ENCODE data around the gene PMIS2. TPM values are rescaled to one million over a fixed set of nuclear protein-coding genes. Genes with fewer than 3 reads are reported as not detected.

Gene PMIS2
- total RNA-seq, 5 donors from 2014 or later (not counting 1 experiment from before 2014, with no cell fraction given) = not detected

DNA sequence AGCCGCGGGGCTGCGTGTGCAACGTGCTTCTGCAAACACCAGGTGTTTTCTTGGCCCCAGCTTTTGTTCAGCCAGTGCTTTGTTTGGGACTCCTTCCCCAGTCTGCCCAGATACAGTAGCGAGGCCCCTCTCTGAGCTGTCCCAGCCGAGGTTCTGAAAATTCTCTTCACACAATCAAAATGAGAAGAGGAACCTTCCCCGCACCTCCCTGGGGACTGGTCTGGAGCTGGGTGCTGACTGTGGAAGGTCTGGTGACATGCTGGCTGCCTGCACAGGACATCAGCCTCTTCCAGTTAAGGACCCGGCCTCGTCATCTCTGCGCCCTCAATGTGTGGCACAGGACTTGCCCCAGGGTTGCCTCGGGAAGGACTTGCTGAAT lies 26.7 kb upstream of the PMIS2 start:
- CTCF ChIA-PET = no interaction called here
- Histone ChIP-seq H3K4me1 (ENCODE audit: control insufficient read depth in 1 of 2, extremely low read depth in 1 of 2, insufficient read depth in 2 of 2, low read length in 2 of 2) (peaks cover 0 to 17% of the 10 kb centered on the region in 2 experiments), H3K36me3 (ENCODE audit: control insufficient read depth in 2 of 2, extremely low read depth in 1 of 2, insufficient read depth in 1 of 2, low read length in 1 of 2) (no peaks in the 10 kb centered on the region), H3K4me3 (ENCODE audit: control insufficient read depth in 1 of 2, extremely low read depth in 1 of 2, low read length in 1 of 2) (no peak overlapping the region), H3K27ac (ENCODE audit: low read length) (no peak overlapping the region), H3K27me3 (replicated peaks in 1 of 2; ENCODE audit: control insufficient read depth in 2 of 2, extremely low read depth in 1 of 2, insufficient read depth in 2 of 2, low read length in 1 of 2) (peaks cover 0 to 62% of the 10 kb centered on the region in 2 experiments), H3K9me3 (no peaks in the 10 kb centered on the region)
- H3K27me3 Mint-ChIP-seq = peaks cover 46 to 50% of the 10 kb centered on the region in 2 donors
- H3K27ac Mint-ChIP-seq = no peak overlapping the region
- POLR2A ChIA-PET = interaction anchor here in 1 of 2 donors (0.6 kb wide), 1 partner anchor 44 kb away, joined by 3 read pairs; no protein-coding TSS in a partner anchor
- 76% methylated on average over 9 of the region's 11 CpGs for WGBS (ENCODE audit: insufficient coverage)
- DNase-seq (no peak), ATAC-seq (replicated peaks in 1 of 4) (no peak)
- no peaks in the 10 kb centered on the region for H3K36me3 Mint-ChIP-seq
- peaks cover 5 to 13% (median 12%) of the 10 kb centered on the region in 3 donors for H3K4me1 Mint-ChIP-seq
- H3K4me3 Mint-ChIP-seq = peak overlapping the region in 1 of 3 donors; percentile 76
- no peaks in the 10 kb centered on the region for H3K9me3 Mint-ChIP-seq

- WGBS (ENCODE audit: insufficient coverage) = 87% methylated on average over 22 of the region's 23 CpGs
- Histone ChIP-seq H3K4me1 (ENCODE audit: control insufficient read depth in 1 of 2, extremely low read depth in 1 of 2, insufficient read depth in 2 of 2, low read length in 2 of 2) (peaks cover 0 to 17% of the 10 kb centered on the region in 2 experiments), H3K27me3 (replicated peaks in 1 of 2; ENCODE audit: control insufficient read depth in 2 of 2, extremely low read depth in 1 of 2, insufficient read depth in 2 of 2, low read length in 1 of 2) (peaks cover 0 to 67% of the 10 kb centered on the region in 2 experiments), H3K27ac (ENCODE audit: low read length) (no peak overlapping the region), H3K9me3 (no peaks in the 10 kb centered on the region), H3K36me3 (ENCODE audit: control insufficient read depth in 2 of 2, extremely low read depth in 1 of 2, insufficient read depth in 1 of 2, low read length in 1 of 2) (no peaks in the 10 kb centered on the region), H3K4me3 (ENCODE audit: control insufficient read depth in 1 of 2, extremely low read depth in 1 of 2, low read length in 1 of 2) (no peak overlapping the region)
- no peak overlapping the region for H3K4me3 Mint-ChIP-seq
- POLR2A ChIA-PET = interaction anchor here in 1 of 2 donors (0.6 kb wide), 1 partner anchor 45 kb away, joined by 3 read pairs; no protein-coding TSS in a partner anchor
- peaks cover 5 to 13% (median 12%) of the 10 kb centered on the region in 3 donors for H3K4me1 Mint-ChIP-seq
- no peaks in the 10 kb centered on the region for H3K9me3 Mint-ChIP-seq
- ATAC-seq (replicated peaks in 1 of 4) (no peak), DNase-seq (no peak)
- CTCF ChIA-PET = no interaction called here
- H3K36me3 Mint-ChIP-seq = no peaks in the 10 kb centered on the region
- peaks cover 46 to 55% of the 10 kb centered on the region in 2 donors for H3K27me3 Mint-ChIP-seq
- H3K27ac Mint-ChIP-seq = peak overlapping the region in 1 of 2 donors; percentile 49
These were observed 26.2 kb upstream of the PMIS2 start for GRCh38 chr19:35559781-35560180.

DNA sequence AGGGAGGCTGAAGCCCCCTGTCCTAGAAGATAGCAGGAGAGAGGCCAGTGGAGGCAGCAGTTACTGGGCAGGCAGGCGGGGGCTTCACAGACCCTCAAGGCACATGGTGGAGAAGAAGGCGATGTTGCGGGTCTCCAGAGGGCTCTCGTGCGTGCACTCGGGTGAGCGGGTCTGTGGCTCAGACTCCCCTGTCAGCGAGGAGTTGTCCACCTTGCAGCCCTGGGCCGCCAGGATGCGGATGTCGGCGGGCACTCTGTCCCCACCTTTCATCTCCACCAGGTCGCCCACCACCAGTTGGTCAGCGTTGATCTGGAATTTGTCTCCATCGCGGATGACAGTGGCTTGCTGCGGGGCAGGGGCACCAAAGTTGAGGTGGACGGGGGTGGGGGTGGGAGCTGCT lies 25.7 kb upstream of the PMIS2 start:
- ATAC-seq (replicated peaks in 1 of 4) (no peak), DNase-seq (no peak)
- H3K27me3 Mint-ChIP-seq = peaks cover 48 to 60% of the 10 kb centered on the region in 2 donors
- Histone ChIP-seq H3K4me1 (ENCODE audit: control insufficient read depth in 1 of 2, extremely low read depth in 1 of 2, insufficient read depth in 2 of 2, low read length in 2 of 2) (peaks cover 0 to 17% of the 10 kb centered on the region in 2 experiments), H3K4me3 (ENCODE audit: control insufficient read depth in 1 of 2, extremely low read depth in 1 of 2, low read length in 1 of 2) (no peak overlapping the region), H3K27me3 (replicated peaks in 1 of 2; ENCODE audit: control insufficient read depth in 2 of 2, extremely low read depth in 1 of 2, insufficient read depth in 2 of 2, low read length in 1 of 2) (peaks cover 0 to 72% of the 10 kb centered on the region in 2 experiments), H3K36me3 (ENCODE audit: control insufficient read depth in 2 of 2, extremely low read depth in 1 of 2, insufficient read depth in 1 of 2, low read length in 1 of 2) (no peaks in the 10 kb centered on the region), H3K9me3 (no peaks in the 10 kb centered on the region), H3K27ac (ENCODE audit: low read length) (no peak overlapping the region)
- no peak overlapping the region for H3K4me3 Mint-ChIP-seq
- ChIA-PET CTCF (no interaction called here), POLR2A (no interaction called here)
- WGBS (ENCODE audit: insufficient coverage) = 87% methylated on average over 9 of the region's 18 CpGs
- H3K27ac Mint-ChIP-seq = peak overlapping the region in 1 of 2 donors; percentile 49
- no peaks in the 10 kb centered on the region for H3K9me3 Mint-ChIP-seq
- no peaks in the 10 kb centered on the region for H3K36me3 Mint-ChIP-seq
- H3K4me1 Mint-ChIP-seq = peaks cover 5 to 13% (median 12%) of the 10 kb centered on the region in 3 donors

DNA sequence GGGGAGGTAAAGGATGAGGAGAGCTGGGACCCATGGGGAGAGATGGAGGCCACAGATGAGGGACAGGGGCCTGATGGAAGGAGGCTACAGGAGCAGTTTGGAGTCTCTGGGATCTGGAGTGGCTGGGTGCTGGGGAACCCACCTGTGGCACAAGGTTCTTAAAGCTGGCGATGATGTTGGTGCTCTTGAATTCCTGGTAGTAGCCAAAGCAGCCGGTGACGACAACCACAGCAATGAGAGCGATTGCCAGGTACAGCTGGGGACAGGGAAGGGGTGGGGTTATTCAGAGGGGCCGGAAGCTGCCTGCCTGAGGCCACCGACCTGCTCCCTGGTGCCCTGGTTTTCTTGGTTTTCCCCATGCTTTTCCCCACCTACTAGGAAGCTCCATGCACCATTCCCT lies 25.3 kb upstream of the PMIS2 start:
- Histone ChIP-seq H3K27me3 (replicated peaks in 1 of 2; ENCODE audit: control insufficient read depth in 2 of 2, extremely low read depth in 1 of 2, insufficient read depth in 2 of 2, low read length in 1 of 2) (peaks cover 0 to 76% of the 10 kb centered on the region in 2 experiments), H3K9me3 (no peaks in the 10 kb centered on the region), H3K4me3 (ENCODE audit: control insufficient read depth in 1 of 2, extremely low read depth in 1 of 2, low read length in 1 of 2) (no peak overlapping the region), H3K27ac (ENCODE audit: low read length) (no peak overlapping the region), H3K36me3 (ENCODE audit: control insufficient read depth in 2 of 2, extremely low read depth in 1 of 2, insufficient read depth in 1 of 2, low read length in 1 of 2) (no peaks in the 10 kb centered on the region), H3K4me1 (ENCODE audit: control insufficient read depth in 1 of 2, extremely low read depth in 1 of 2, insufficient read depth in 2 of 2, low read length in 2 of 2) (peaks cover 0 to 17% of the 10 kb centered on the region in 2 experiments)
- H3K27me3 Mint-ChIP-seq = peaks cover 52 to 64% of the 10 kb centered on the region in 2 donors
- H3K27ac Mint-ChIP-seq = no peak overlapping the region
- ATAC-seq (replicated peaks in 1 of 4) = no peak
- no peaks in the 10 kb centered on the region for H3K9me3 Mint-ChIP-seq
- peaks cover 5 to 13% (median 12%) of the 10 kb centered on the region in 3 donors for H3K4me1 Mint-ChIP-seq
- no peak overlapping the region for H3K4me3 Mint-ChIP-seq
- ChIA-PET POLR2A (no interaction called here), CTCF (no interaction called here)
- WGBS (ENCODE audit: insufficient coverage) = 78% methylated on average over 4 of the region's 6 CpGs
- no peak for DNase-seq
- no peaks in the 10 kb centered on the region for H3K36me3 Mint-ChIP-seq

GRCh38 chr19:35561436-35561835 lies 24.5 kb upstream of the PMIS2 start:
- CTCF ChIA-PET = no interaction called here
- DNase-seq (no peak), ATAC-seq (replicated peaks in 1 of 4) (no peak)
- Mint-ChIP-seq H3K27me3 (peaks cover 52 to 65% of the 10 kb centered on the region in 2 donors), H3K4me1 (peaks cover 5 to 13% (median 12%) of the 10 kb centered on the region in 3 donors), H3K9me3 (no peaks in the 10 kb centered on the region), H3K27ac (no peak overlapping the region), H3K4me3 (no peak overlapping the region), H3K36me3 (no peaks in the 10 kb centered on the region)
- no peak overlapping the region for H3K27ac ChIP-seq (ENCODE audit: low read length)
- H3K27me3 ChIP-seq (replicated peaks in 1 of 2; ENCODE audit: control insufficient read depth in 2 of 2, extremely low read depth in 1 of 2, insufficient read depth in 2 of 2, low read length in 1 of 2) = peaks cover 0 to 76% of the 10 kb centered on the region in 2 experiments
- H3K4me1 ChIP-seq (ENCODE audit: control insufficient read depth in 1 of 2, extremely low read depth in 1 of 2, insufficient read depth in 2 of 2, low read length in 2 of 2) = peaks cover 0 to 17% of the 10 kb centered on the region in 2 experiments
- H3K36me3 ChIP-seq (ENCODE audit: control insufficient read depth in 2 of 2, extremely low read depth in 1 of 2, insufficient read depth in 1 of 2, low read length in 1 of 2) = no peaks in the 10 kb centered on the region
- H3K9me3 ChIP-seq = no peaks in the 10 kb centered on the region
- WGBS (ENCODE audit: insufficient coverage) = 81% methylated on average over 5 of the region's 6 CpGs
- H3K4me3 ChIP-seq (ENCODE audit: control insufficient read depth in 1 of 2, extremely low read depth in 1 of 2, low read length in 1 of 2) = no peak overlapping the region
- POLR2A ChIA-PET = no interaction called here

DNA sequence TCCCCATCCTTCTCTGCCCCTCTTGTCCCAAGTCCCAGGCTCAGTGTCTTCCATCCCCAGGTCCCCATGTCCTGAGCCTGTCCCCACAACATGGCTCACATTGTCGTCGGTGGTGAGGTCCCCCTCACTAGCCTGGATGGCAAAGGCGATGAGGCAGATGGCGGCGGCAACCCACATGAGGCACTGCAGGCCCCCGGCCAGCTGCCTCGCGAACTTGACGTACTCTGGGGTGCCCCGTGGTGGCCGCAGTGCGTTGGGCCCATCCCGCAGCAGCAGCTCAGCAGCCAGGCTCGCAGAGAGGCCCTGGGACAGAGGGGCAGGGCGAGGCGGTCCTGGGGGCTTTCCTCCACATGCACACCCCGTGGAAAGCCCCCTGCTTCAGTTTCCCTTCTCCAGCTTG lies 23.6 kb upstream of the PMIS2 start:
- H3K27me3 ChIP-seq (replicated peaks in 1 of 2; ENCODE audit: control insufficient read depth in 2 of 2, extremely low read depth in 1 of 2, insufficient read depth in 2 of 2, low read length in 1 of 2) = peaks cover 0 to 81% of the 10 kb centered on the region in 2 experiments
- H3K27ac Mint-ChIP-seq = no peak overlapping the region
- H3K36me3 Mint-ChIP-seq = no peaks in the 10 kb centered on the region
- ChIA-PET CTCF (no interaction called here), POLR2A (no interaction called here)
- H3K4me3 ChIP-seq (ENCODE audit: control insufficient read depth in 1 of 2, extremely low read depth in 1 of 2, low read length in 1 of 2) = no peak overlapping the region
- no peak overlapping the region for H3K4me3 Mint-ChIP-seq
- no peaks in the 10 kb centered on the region for H3K9me3 Mint-ChIP-seq
- peaks cover 0 to 17% of the 10 kb centered on the region in 2 experiments for H3K4me1 ChIP-seq (ENCODE audit: control insufficient read depth in 1 of 2, extremely low read depth in 1 of 2, insufficient read depth in 2 of 2, low read length in 2 of 2)
- no peak for ATAC-seq (replicated peaks in 1 of 4)
- H3K9me3 ChIP-seq = no peaks in the 10 kb centered on the region
- H3K27me3 Mint-ChIP-seq = peaks cover 53 to 65% of the 10 kb centered on the region in 2 donors
- H3K27ac ChIP-seq (ENCODE audit: low read length) = no peak overlapping the region
- WGBS (ENCODE audit: insufficient coverage) = 64% methylated on average over 13 of the region's 17 CpGs
- peaks cover under 1 to 10% (median 9%) of the 10 kb centered on the region in 3 donors for H3K4me1 Mint-ChIP-seq
- no peaks in the 10 kb centered on the region for H3K36me3 ChIP-seq (ENCODE audit: control insufficient read depth in 2 of 2, extremely low read depth in 1 of 2, insufficient read depth in 1 of 2, low read length in 1 of 2)
- DNase-seq = no peak

All from T-cell (primary cell).